Heart left ventricle (tissue), 16 donors: Measurements from ENCODE around the gene FNBP1. TPM values are rescaled to one million over a fixed set of nuclear protein-coding genes. Genes with fewer than 3 reads are reported as not detected.

Experiments
- ATAC-seq, 4 donors: fragments of 200-7000 bp; cut with Tn5 transposase; one replicate each; pipeline ENCODE4 v1.9.1; 2020 to 2022; ENCODE audit warnings: moderate library complexity in 4 of 4, mild to moderate bottlenecking in 3 of 4, moderate number of reproducible peaks in 1 of 4
- DNase-seq, 5 donors: peaks; one replicate each; pipeline ENCODE4 v3.0.0-alpha.2; 2020
- H3K27ac ChIP-seq, 12 donors: fragments of 200-600 bp; sonication (generic) in 4 of 12; one replicate each; pipeline versions ENCODE4 v1.5.0 to v1.8.0; 2016 to 2022; ENCODE audit warnings: mild to moderate bottlenecking in 2 of 12
- H3K27me3 ChIP-seq, 9 donors: fragments of 200-600 bp; sonication (generic) in 2 of 9; one replicate each; pipeline versions ENCODE4 v1.5.1 to v1.8.0; 2016 to 2022; ENCODE audit warnings: mild to moderate bottlenecking in 3 of 9
- H3K36me3 ChIP-seq, 9 donors: fragments of 200-600 bp; sonication (generic) in 2 of 9; one replicate each; pipeline versions ENCODE4 v1.5.0 to v1.8.0; 2018 to 2022; ENCODE audit warnings: mild to moderate bottlenecking in 2 of 9
- H3K4me1 ChIP-seq, 12 donors: fragments of 200-600 bp; sonication (generic) in 4 of 12; one replicate each; pipeline versions ENCODE4 v1.5.0 to v1.8.0; 2016 to 2022; ENCODE audit warnings: mild to moderate bottlenecking in 3 of 12
- H3K4me3 ChIP-seq, 12 donors: fragments of 200-600 bp; sonication (generic) in 4 of 12; one replicate each; pipeline versions ENCODE4 v1.5.0 to v1.8.0; 2017 to 2022; ENCODE audit warnings: mild to moderate bottlenecking in 9 of 12, moderate library complexity in 4 of 12
- H3K9me3 ChIP-seq, 12 donors: fragments of 200-600 bp; sonication (generic) in 4 of 12; one replicate each; pipeline versions ENCODE4 v1.5.0 to v1.8.0; 2016 to 2022; ENCODE audit warnings: mild to moderate bottlenecking in 1 of 12
- POLR2A ChIP-seq, 2 donors: fragments of 450-650 bp; IDR thresholded peaks; one replicate each; pipeline ENCODE4 v1.6.1; 2017; ENCODE audit warnings: antibody characterized with exemption in 2 of 2, mild to moderate bottlenecking in 2 of 2, moderate library complexity in 2 of 2
- WGBS, 4 donors: extraction: QIAGEN DNeasy Blood & Tissue Kit in 2 of 4; methylation state at CpG; one replicate each; pipeline versions ENCODE4 v1.1.5 to v1.1.7; 2013 to 2018; 5-methylcytosine and 5-hydroxymethylcytosine counted together
- intact Hi-C, 10 donors: fragments of 100-400 bp; cut with DNase I; formaldehyde crosslinking; loops; one replicate each; pipeline versions ENCODE4 v1.11.1 to v1.14.2; 2022
- polyA plus RNA-seq, 2 donors: library from polyadenylated mRNA; stranded (reverse); fragments of 200-250 nt; gene quantifications; one replicate each; pipeline ENCODE4 v1.2.3, GENCODE V29; 2013
- total RNA-seq, 9 donors: library from RNA; depleted of rRNA in 2 of 9; stranded (reverse); fragments of >200 nt in 2 of 9; fragmentation: NEBNext Ultra II Directional in 3 of 9; extraction: Animal tissue kit (Norgen Biotek cat#: 25700) in 3 of 9; gene quantifications; one replicate each; pipeline versions ENCODE4 v1.1.0 to v1.2.4, GENCODE V29; 2016 to 2023
- TF ChIP-seq, protein P1 (sequence below), 12 donors: fragments of 200-600 bp; sonication (generic) in 4 of 12; IDR thresholded peaks; one replicate each; pipeline versions ENCODE4 v1.5.0 to v1.8.0; 2018 to 2022; ENCODE audit warnings: antibody characterized with exemption in 12 of 12, mild to moderate bottlenecking in 5 of 12
- donor health status: ischemic (EF 13 %, LVEDD 7.1; RV severe dilation, severe dysfunction).
- donor health status: healthy with polysubstance abuse.
- donor health status: DM: no; HTN: yes; CAD: no.
- donor health status: DM: no; HTN: no; CAD: no.
- donor health status: ischemic (EF 25% LVEDD 6.9; RV normal size, moderate dysfunction).
- donor health status: ischemic (EF 25% LVEDD 5.7; RV mildly dilated, moderate dysfunction).
- donor health status: healthy.
- donor health status: DM: yes; HTN: yes; CAD: no.
- donor health status: ischemic (EF 35%, LVEDD 5.7; RV mildly dilated, moderate dysfunction).
- donor health status: nonischemic (EF 11% LVEDD 7.7; RV severe dilation, severe dysfunction).
- donor health status: DM: yes; HTN: yes; CAD: no.
- donor health status: PGD.
- donor health status: ischemic (EF 29% LVEDD 5.4; RV normal size, mild dysfunction).
- donor health status: nonischemic (EF 23%, LVEDD 6.1; RV moderate dilation, normal function).

FNBP1 gene
- total and polyA plus RNA-seq, 11 donors: 6.9 to 47.3 (median 24.1) TPM

DNA sequence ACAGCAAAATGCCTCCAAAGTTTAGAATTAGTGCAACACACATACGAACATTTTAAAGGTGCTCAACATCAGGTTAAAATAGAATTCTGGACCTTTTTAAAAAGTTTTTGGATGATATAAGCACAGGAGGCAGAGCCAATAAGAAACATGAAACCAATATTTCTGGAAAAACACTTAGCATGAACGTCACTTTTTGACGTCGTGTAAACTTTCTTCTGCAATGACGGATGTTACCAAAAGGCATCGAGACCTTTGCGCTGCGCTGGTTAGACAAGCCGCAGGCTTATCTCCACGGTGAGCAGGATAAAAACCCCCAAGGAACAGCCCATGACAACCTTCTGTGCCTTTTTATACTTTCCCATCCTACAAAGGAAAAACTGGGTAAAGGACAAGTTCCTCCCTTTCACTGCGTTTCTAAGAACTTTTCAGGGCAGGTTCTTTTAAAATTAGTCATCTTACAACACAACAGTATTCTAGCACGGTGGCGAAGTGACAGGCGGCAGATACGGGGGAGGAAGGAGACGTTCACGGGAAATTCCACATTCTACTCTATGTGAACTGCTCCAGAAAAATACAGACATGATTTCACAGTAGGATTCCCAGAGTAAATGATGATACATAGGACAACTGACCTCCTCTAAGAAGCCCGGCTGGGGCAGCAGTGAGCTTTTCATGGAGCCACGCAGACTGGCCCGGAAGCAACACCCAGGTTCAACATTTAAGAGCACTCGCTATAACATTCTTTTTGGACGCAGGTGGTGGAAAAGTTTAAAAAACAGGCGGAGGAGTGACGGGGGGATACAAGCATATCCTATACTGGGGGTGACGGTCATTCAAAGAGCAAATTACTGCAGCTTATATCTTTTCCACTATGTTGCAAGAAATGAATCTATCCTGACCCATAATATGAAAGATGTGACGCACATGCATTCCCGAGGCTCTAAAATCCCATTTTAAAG, 155.4 kb downstream of the FNBP1 start:
- no peaks in the 10 kb centered on the region for H3K9me3 ChIP-seq
- H3K4me1 ChIP-seq: peaks cover 3 to 87% (median 39%) of the 10 kb centered on the region in 12 donors
- peak in 2 of 4 donors; percentile 5 to 13 for ATAC-seq
- peak in 3 of 5 donors; percentile 40 to 71 (median 51) for DNase-seq
- intact Hi-C loops: loop anchor here (2.0 to 10.0 kb wide), 13 partner anchors 75 to 457 kb away; partner anchors contain the start of genes FNBP1 (in 3 of the 10) and GPR107 (in 3 of the 10)
- 50 to 58% (median 54%) methylated on average over 27 of the region's 27 CpGs for WGBS, 4 donors
- peak overlapping the region; percentile 41 to 94 (median 84) for H3K27ac ChIP-seq
- peaks cover 0 to 21% (median 7%) of the 10 kb centered on the region in 9 donors for H3K36me3 ChIP-seq
- H3K27me3 ChIP-seq: no peaks in the 10 kb centered on the region
- peak in 1 of 2 donors; percentile 14 for TF ChIP-seq POLR2A (IDR thresholded peaks at IDR 0.05)
- TF ChIP-seq, protein P1, sequence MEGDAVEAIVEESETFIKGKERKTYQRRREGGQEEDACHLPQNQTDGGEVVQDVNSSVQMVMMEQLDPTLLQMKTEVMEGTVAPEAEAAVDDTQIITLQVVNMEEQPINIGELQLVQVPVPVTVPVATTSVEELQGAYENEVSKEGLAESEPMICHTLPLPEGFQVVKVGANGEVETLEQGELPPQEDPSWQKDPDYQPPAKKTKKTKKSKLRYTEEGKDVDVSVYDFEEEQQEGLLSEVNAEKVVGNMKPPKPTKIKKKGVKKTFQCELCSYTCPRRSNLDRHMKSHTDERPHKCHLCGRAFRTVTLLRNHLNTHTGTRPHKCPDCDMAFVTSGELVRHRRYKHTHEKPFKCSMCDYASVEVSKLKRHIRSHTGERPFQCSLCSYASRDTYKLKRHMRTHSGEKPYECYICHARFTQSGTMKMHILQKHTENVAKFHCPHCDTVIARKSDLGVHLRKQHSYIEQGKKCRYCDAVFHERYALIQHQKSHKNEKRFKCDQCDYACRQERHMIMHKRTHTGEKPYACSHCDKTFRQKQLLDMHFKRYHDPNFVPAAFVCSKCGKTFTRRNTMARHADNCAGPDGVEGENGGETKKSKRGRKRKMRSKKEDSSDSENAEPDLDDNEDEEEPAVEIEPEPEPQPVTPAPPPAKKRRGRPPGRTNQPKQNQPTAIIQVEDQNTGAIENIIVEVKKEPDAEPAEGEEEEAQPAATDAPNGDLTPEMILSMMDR (IDR thresholded peaks at IDR 0.05): peak in 5 of 12 donors; percentile 4 to 44 (median 35)
- H3K4me3 ChIP-seq: peak overlapping the region; percentile 14 to 57 (median 46)

DNA sequence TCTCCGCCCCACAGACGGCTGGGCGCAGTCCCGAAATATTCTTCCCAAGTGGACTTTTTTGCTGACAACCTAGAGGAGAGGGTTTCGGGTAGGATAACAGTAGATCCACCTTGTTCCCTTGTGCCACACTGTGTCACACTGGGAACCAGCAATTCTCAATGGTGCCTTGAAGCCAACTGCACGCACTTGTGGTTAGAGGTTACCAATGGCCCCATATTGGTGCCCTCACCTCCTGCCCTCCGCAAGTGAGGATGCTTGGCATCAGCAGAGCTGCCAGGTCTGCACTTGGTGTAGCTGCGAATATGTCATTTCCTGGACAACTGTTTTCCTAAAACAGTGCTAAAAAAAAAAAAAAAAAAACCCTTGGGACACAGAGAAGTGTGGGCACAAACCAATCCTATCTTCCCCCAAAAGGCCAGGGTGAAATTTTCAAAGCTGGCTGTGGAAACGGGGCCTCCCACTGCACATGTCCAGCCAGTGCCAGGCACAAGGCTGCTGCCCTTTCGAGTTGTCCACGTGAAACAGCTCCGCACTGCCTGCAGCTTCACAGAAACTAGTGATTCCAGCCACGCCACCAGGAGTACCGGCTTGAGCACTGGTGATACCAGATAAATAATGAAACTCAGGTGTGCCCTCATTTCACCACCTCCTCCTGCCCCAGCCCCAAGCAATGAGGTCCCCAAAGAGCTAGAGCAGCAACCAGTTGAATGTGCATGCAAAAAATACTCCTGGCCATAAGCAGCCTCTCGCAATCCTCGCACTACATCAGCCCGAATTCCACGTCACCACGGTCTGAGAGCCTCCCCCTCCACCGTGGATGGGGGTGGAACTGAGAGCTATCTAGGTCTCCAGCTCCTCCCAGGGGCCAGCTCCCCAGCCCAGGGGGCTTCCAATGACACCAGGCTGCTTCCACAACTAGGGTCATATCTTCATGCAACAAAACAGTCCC, 156.5 kb downstream of the FNBP1 start:
- intact Hi-C loops: loop anchor here (1.0 to 10.0 kb wide), 14 partner anchors 76 to 458 kb away; partner anchors contain the start of genes FNBP1 (in 4 of the 10) and GPR107 (in 3 of the 10)

DNA sequence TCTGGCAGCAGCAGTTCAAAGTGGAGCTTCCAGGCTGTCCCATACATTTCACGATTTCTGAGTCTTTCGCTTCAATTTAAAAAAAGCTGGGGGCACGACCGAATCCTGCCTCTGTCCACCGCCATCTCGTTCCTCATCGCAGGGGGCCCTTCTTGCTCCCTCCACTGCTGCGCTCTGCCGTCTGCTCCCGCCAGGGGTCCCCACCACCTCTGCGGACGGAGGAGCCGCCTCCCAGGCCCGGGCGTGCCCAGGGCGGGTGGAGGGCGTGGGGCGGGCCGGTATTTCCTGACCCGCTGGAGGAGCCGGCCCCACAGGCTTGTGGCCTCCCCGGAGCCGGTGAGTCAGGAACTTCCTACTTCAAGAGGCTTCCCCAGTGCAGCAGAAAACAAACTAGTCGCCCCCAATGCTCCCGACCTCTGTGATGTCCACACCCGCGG, 157.3 kb downstream of the FNBP1 start:
- Histone ChIP-seq H3K4me1 (peaks cover 3 to 72% (median 38%) of the 10 kb centered on the region in 12 donors), H3K9me3 (no peaks in the 10 kb centered on the region), H3K4me3 (peak overlapping the region in 11 of 12 donors; percentile 1 to 57 (median 48)), H3K36me3 (peaks cover 0 to 33% (median 7%) of the 10 kb centered on the region in 9 donors), H3K27ac (peak overlapping the region; percentile 12 to 94 (median 84)), H3K27me3 (no peaks in the 10 kb centered on the region)
- intact Hi-C loops: loop anchor here (1.0 to 10.0 kb wide), 19 partner anchors 51 to 459 kb away; partner anchors contain the start of genes FNBP1 (in 6 of the 10), GPR107 (in 3 of the 10), C9orf78 (in 1 of the 10) and USP20 (in 1 of the 10)
- ATAC-seq: peak; percentile 86 to 93 (median 92)
- TF ChIP-seq, protein P1 (IDR thresholded peaks at IDR 0.05): peak; percentile 86 to 99 (median 92)
- peak in 1 of 2 donors; percentile 50 for TF ChIP-seq POLR2A (IDR thresholded peaks at IDR 0.05)
- DNase-seq: peak; percentile 93 to 96 (median 94)
- WGBS, 4 donors: 1 to 2% (median 1%) methylated on average over 12 to 27 of the region's 27 CpGs

More for the DNA sequence above, 156.5 kb downstream of the FNBP1 start:
- no peak for ATAC-seq
- Histone ChIP-seq H3K9me3 (no peaks in the 10 kb centered on the region), H3K4me1 (peaks cover 3 to 80% (median 38%) of the 10 kb centered on the region in 12 donors), H3K27ac (peak overlapping the region; percentile 49 to 94 (median 84)), H3K36me3 (peaks cover 0 to 25% (median 7%) of the 10 kb centered on the region in 9 donors), H3K4me3 (peak overlapping the region in 10 of 12 donors; percentile 19 to 57 (median 50)), H3K27me3 (no peaks in the 10 kb centered on the region)
- no peak for TF ChIP-seq POLR2A (IDR thresholded peaks at IDR 0.05)
- TF ChIP-seq, protein P1 (IDR thresholded peaks at IDR 0.05): no peak
- 59 to 74% (median 63%) methylated on average over 20 of the region's 20 CpGs for WGBS, 4 donors
- DNase-seq: no peak
